ENCODE results near the gene VGLL4. TPM values are rescaled to one million over a fixed set of nuclear protein-coding genes. Genes with fewer than 3 reads are reported as not detected.

The VGLL4 gene
- polyA plus RNA-seq, 3 donors: 8.5 to 13.2 (median 10.0) TPM

DNA sequence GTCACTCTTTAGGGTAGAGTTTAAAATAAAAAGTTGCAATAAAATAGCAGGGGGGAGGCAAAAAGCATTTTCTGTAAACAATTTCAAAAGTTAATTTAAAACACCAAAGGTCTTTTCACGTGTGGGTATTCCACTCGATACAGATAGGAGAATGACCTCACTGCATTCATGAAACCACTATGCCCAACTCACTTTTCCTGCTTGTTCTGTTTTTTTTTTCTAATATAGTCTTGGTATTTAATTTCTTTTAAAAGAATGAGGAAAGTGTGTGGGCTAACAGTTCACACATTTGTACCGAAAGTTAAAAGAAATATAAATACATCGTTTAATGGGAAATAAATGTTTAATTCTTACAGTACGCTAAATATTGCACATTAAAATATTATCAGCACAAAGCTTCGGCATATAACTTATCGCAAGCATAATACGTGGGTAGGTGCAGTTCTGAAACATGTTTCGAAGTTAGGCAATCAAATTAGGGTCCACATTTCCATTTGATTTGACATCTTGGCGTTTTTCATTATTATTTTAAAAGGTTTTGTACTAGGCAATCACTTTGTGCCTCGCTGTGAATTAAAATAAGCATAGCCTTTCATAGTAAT lies 41.4 kb downstream of the VGLL4 start:
- H3K4me1 ChIP-seq (ENCODE audit: control insufficient read depth in 1 of 2, insufficient read depth in 2 of 2, low read length in 2 of 2): no peaks in the 10 kb centered on the region
- no peak for DNase-seq
- H3K9ac ChIP-seq (ENCODE audit: insufficient read depth, low read length, poor library complexity, severe bottlenecking): no peak overlapping the region
- H3K4me3 ChIP-seq (replicated peaks in 1 of 3; ENCODE audit: low read depth in 2 of 3, low read length in 3 of 3): no peak overlapping the region
- H3K4me2 ChIP-seq (replicated peaks; ENCODE audit: extremely low read depth, low read length, poor library complexity, severe bottlenecking): no peak overlapping the region
- TF ChIP-seq, protein P1, sequence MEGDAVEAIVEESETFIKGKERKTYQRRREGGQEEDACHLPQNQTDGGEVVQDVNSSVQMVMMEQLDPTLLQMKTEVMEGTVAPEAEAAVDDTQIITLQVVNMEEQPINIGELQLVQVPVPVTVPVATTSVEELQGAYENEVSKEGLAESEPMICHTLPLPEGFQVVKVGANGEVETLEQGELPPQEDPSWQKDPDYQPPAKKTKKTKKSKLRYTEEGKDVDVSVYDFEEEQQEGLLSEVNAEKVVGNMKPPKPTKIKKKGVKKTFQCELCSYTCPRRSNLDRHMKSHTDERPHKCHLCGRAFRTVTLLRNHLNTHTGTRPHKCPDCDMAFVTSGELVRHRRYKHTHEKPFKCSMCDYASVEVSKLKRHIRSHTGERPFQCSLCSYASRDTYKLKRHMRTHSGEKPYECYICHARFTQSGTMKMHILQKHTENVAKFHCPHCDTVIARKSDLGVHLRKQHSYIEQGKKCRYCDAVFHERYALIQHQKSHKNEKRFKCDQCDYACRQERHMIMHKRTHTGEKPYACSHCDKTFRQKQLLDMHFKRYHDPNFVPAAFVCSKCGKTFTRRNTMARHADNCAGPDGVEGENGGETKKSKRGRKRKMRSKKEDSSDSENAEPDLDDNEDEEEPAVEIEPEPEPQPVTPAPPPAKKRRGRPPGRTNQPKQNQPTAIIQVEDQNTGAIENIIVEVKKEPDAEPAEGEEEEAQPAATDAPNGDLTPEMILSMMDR (IDR thresholded peaks at IDR 0.05): no peak
- Mint-ChIP-seq H3K4me3 (no peak overlapping the region), H3K27ac (peak overlapping the region in 1 of 7 donors; percentile 63), H3K4me1 (peaks cover 5% of the 10 kb centered on the region), H3K36me3 (peaks cover 49 to 59% of the 10 kb centered on the region in 2 donors), H3K27me3 (ENCODE audit: low read depth in 3 of 3) (peaks cover 0 to 1% (median 0%) of the 10 kb centered on the region in 3 donors), H3K9me3 (peaks cover 2 to 10% (median 5%) of the 10 kb centered on the region in 7 donors)
- H2AFZ ChIP-seq (ENCODE audit: insufficient read depth, low read depth, low read length, poor library complexity, severe bottlenecking): no peak overlapping the region
- H4K20me1 ChIP-seq (ENCODE audit: insufficient read depth, low read length): peaks cover 31% of the 10 kb centered on the region
- WGBS (ENCODE audit: insufficient coverage): 96% methylated on average over 4 of the region's 11 CpGs
- H3K27ac ChIP-seq (ENCODE audit: low read depth in 1 of 2, low read length in 2 of 2): no peak overlapping the region
- intact Hi-C loops (cut with micrococcal nuclease): no loop called here
- peaks cover 0 to 2% of the 10 kb centered on the region in 2 donors for H3K9me3 ChIP-seq (replicated peaks in 1 of 2; ENCODE audit: control insufficient read depth in 1 of 2, insufficient read depth in 1 of 2, low read length in 2 of 2)
- peaks cover 53% of the 10 kb centered on the region for H3K79me2 ChIP-seq (ENCODE audit: insufficient read depth, low read length)
- H3K27me3 ChIP-seq (ENCODE audit: control insufficient read depth in 2 of 2, insufficient read depth in 2 of 2, low read length in 2 of 2): no peaks in the 10 kb centered on the region
- H3K36me3 ChIP-seq (replicated peaks in 1 of 2; ENCODE audit: control insufficient read depth in 1 of 2, insufficient read depth in 2 of 2, low read length in 2 of 2): peaks cover 19 to 46% of the 10 kb centered on the region in 2 donors

DNA sequence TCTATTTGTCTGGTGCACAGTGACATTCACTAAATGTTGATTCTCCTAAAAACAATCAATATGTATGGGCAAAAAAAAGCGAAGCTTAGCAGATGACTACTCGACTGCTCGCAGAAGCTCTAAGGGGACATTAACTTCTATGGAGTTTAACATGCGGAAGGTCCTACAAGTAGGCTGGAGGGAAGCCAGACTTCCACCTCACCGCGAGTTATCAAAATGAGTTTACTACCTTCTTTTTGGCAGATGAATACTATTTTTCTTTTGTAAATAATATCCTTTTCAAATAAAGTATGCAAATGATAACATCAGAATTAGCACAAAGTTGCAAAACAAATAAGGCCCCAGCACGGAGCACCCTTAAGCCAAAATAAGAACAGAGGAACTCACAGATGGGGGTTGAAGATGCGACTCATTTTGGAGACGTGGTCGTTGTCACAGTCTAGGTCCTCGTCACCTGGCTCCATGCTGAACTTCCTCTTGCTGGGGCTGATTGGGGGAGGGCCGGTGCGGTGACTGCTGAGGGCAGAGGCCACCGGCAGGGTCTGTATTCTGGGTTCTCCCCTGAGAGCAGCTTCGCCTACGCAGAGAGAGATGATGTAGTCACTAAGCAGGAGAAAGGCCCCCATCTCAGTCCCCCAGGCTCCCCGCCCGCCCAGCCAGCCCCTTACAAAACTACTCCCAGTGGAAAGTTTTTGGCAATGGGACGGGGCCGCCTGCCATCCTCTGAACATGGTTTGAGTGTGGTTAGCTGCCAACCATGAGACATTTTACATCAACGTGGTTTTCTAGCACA lies 42.1 kb downstream of the VGLL4 start:
- H3K9ac ChIP-seq (ENCODE audit: insufficient read depth, low read length, poor library complexity, severe bottlenecking): no peak overlapping the region
- no peak overlapping the region for H3K27ac ChIP-seq (ENCODE audit: low read depth in 1 of 2, low read length in 2 of 2)
- peak overlapping the region in 2 of 7 donors; percentile 63 to 82 for H3K27ac Mint-ChIP-seq
- H3K27me3 Mint-ChIP-seq (ENCODE audit: low read depth in 3 of 3): peaks cover 0 to 1% (median 0%) of the 10 kb centered on the region in 3 donors
- H3K4me2 ChIP-seq (replicated peaks; ENCODE audit: extremely low read depth, low read length, poor library complexity, severe bottlenecking): no peak overlapping the region
- 40% methylated on average over 5 of the region's 21 CpGs for WGBS (ENCODE audit: insufficient coverage)
- H4K20me1 ChIP-seq (ENCODE audit: insufficient read depth, low read length): peaks cover 28% of the 10 kb centered on the region
- no peaks in the 10 kb centered on the region for H3K4me1 ChIP-seq (ENCODE audit: control insufficient read depth in 1 of 2, insufficient read depth in 2 of 2, low read length in 2 of 2)
- peaks cover 2 to 13% (median 7%) of the 10 kb centered on the region in 7 donors for H3K9me3 Mint-ChIP-seq
- peaks cover 19 to 50% of the 10 kb centered on the region in 2 donors for H3K36me3 ChIP-seq (replicated peaks in 1 of 2; ENCODE audit: control insufficient read depth in 1 of 2, insufficient read depth in 2 of 2, low read length in 2 of 2)
- H3K4me3 ChIP-seq (replicated peaks in 1 of 3; ENCODE audit: low read depth in 2 of 3, low read length in 3 of 3): no peak overlapping the region
- TF ChIP-seq, protein P1 (IDR thresholded peaks at IDR 0.05): no peak
- intact Hi-C loops (cut with micrococcal nuclease): no loop called here
- peaks cover 49% of the 10 kb centered on the region for H3K79me2 ChIP-seq (ENCODE audit: insufficient read depth, low read length)
- DNase-seq: no peak
- H3K4me3 Mint-ChIP-seq: no peak overlapping the region
- H3K27me3 ChIP-seq (ENCODE audit: control insufficient read depth in 2 of 2, insufficient read depth in 2 of 2, low read length in 2 of 2): no peaks in the 10 kb centered on the region
- no peak overlapping the region for H2AFZ ChIP-seq (ENCODE audit: insufficient read depth, low read depth, low read length, poor library complexity, severe bottlenecking)
- H3K36me3 Mint-ChIP-seq: peaks cover 48 to 62% of the 10 kb centered on the region in 2 donors
- peaks cover 0 to 2% of the 10 kb centered on the region in 2 donors for H3K9me3 ChIP-seq (replicated peaks in 1 of 2; ENCODE audit: control insufficient read depth in 1 of 2, insufficient read depth in 1 of 2, low read length in 2 of 2)
- H3K4me1 Mint-ChIP-seq: peaks cover 5% of the 10 kb centered on the region
